Measurements from ENCODE around the gene COQ5. TPM values are rescaled to one million over a fixed set of nuclear protein-coding genes. Genes with fewer than 3 reads are reported as not detected.

Gene COQ5
- polyA plus RNA-seq, 1 donor from 2014 or later: 91.6 TPM

- no peaks in the 10 kb centered on the region for H3K9me3 ChIP-seq (ENCODE audit: low read length)
- H3K9ac ChIP-seq (ENCODE audit: low read length): peak overlapping the region; percentile 39
- H3K4me2 ChIP-seq (ENCODE audit: low read length): peak overlapping the region; percentile 49
- no peaks in the 10 kb centered on the region for H3K9me2 ChIP-seq (ENCODE audit: insufficient read depth, low read length)
- H3K36me3 ChIP-seq (ENCODE audit: insufficient read depth, low read length): no peaks in the 10 kb centered on the region
- H3K27ac ChIP-seq (ENCODE audit: low read length): no peak overlapping the region
- TF ChIP-seq SMC3 (conservative IDR thresholded peaks at IDR 0.05; ENCODE audit: poor library complexity): no peak
- no peak for TF ChIP-seq CTCF (IDR thresholded peaks at IDR 0.05; ENCODE audit: poor library complexity, severe bottlenecking)
- TF ChIP-seq RAD21 (conservative IDR thresholded peaks at IDR 0.05): no peak
- no peak for TF ChIP-seq POLR2AphosphoS5 (IDR thresholded peaks at IDR 0.05)
- TF ChIP-seq REST (IDR thresholded peaks at IDR 0.05; ENCODE audit: borderline replicate concordance): no peak
- peaks cover 4% of the 10 kb centered on the region for H4K20me1 ChIP-seq (ENCODE audit: insufficient read depth)
- no peaks in the 10 kb centered on the region for H3F3A ChIP-seq (ENCODE audit: insufficient read depth, low read length, poor library complexity, severe bottlenecking)
- H3K4me3 ChIP-seq (ENCODE audit: low read length): peak overlapping the region; percentile 79
- H3K79me2 ChIP-seq (replicated peaks; ENCODE audit: insufficient read depth, low read length): peaks cover 23% of the 10 kb centered on the region
- H2AFZ ChIP-seq (ENCODE audit: low read depth, low read length): no peak overlapping the region
- H3K27me3 ChIP-seq (ENCODE audit: insufficient read depth, low read depth, low read length): no peaks in the 10 kb centered on the region
Measured at GRCh38 chr12:120495186-120495730, 33.7 kb downstream of the COQ5 start.

- H3K27ac ChIP-seq (ENCODE audit: low read length): no peak overlapping the region
Measured at GRCh38 chr12:120490833-120491512, 38.0 kb downstream of the COQ5 start.

More at GRCh38 chr12:120490833-120491512, 38.0 kb downstream of the COQ5 start:
- Histone ChIP-seq H3F3A (ENCODE audit: insufficient read depth, low read length, poor library complexity, severe bottlenecking) (no peaks in the 10 kb centered on the region), H3K79me2 (replicated peaks; ENCODE audit: insufficient read depth, low read length) (no peaks in the 10 kb centered on the region), H3K9me3 (ENCODE audit: low read length) (no peaks in the 10 kb centered on the region), H3K4me2 (ENCODE audit: low read length) (no peak overlapping the region), H4K20me1 (ENCODE audit: insufficient read depth) (no peaks in the 10 kb centered on the region), H3K9me2 (ENCODE audit: insufficient read depth, low read length) (no peaks in the 10 kb centered on the region), H3K36me3 (ENCODE audit: insufficient read depth, low read length) (no peaks in the 10 kb centered on the region), H2AFZ (ENCODE audit: low read depth, low read length) (no peak overlapping the region), H3K4me3 (ENCODE audit: low read length) (no peak overlapping the region), H3K27me3 (ENCODE audit: insufficient read depth, low read depth, low read length) (no peaks in the 10 kb centered on the region), H3K9ac (ENCODE audit: low read length) (no peak overlapping the region)
- TF ChIP-seq SMC3 (conservative IDR thresholded peaks at IDR 0.05; ENCODE audit: poor library complexity): no peak
- no peak for TF ChIP-seq MXI1 (conservative IDR thresholded peaks at IDR 0.05; ENCODE audit: poor library complexity, severe bottlenecking)
- TF ChIP-seq CTCF (IDR thresholded peaks at IDR 0.05; ENCODE audit: poor library complexity, severe bottlenecking): no peak
- TF ChIP-seq POLR2AphosphoS5 (IDR thresholded peaks at IDR 0.05): no peak
- no peak for TF ChIP-seq REST (IDR thresholded peaks at IDR 0.05; ENCODE audit: borderline replicate concordance)

All from neural cell (in vitro differentiated cells).